OCI-LY1 (cell line): ENCODE measurements around the gene FHIT.

Experiments used
- H2AFZ ChIP-seq: fragments of 200-600 bp; sonication (generic), shearing (Covaris generic); 2 replicates; pipeline ENCODE4 v1.6.0; 2014; ENCODE audit warnings: antibody characterized with exemption, mild to moderate bottlenecking, low read length
- H3F3A ChIP-seq: fragments of 200-600 bp; sonication (generic), shearing (Covaris generic); 2 replicates; pipeline ENCODE4 v1.6.0; 2014; ENCODE audit warnings: mild to moderate bottlenecking, antibody characterized with exemption, low read length, moderate library complexity; ENCODE audit not compliant: insufficient read depth
- H3K27ac ChIP-seq: fragments of 200-600 bp; sonication (generic); 2 replicates; pipeline ENCODE4 v1.5.1; 2014; ENCODE audit warnings: low read length, mixed run types, mild to moderate bottlenecking, low read depth; ENCODE audit not compliant: poor library complexity, severe bottlenecking
- H3K27me3 ChIP-seq: fragments of 200-600 bp; sonication (generic); 2 replicates; pipeline ENCODE4 v1.6.0; 2014; ENCODE audit warnings: antibody characterized with exemption, mild to moderate bottlenecking, low read length, moderate library complexity; ENCODE audit not compliant: insufficient read depth
- H3K36me3 ChIP-seq: fragments of 200-600 bp; sonication (generic); 2 replicates; pipeline ENCODE4 v1.6.1; 2014; ENCODE audit warnings: mild to moderate bottlenecking, antibody characterized with exemption, low read length, moderate library complexity, mixed read lengths; ENCODE audit not compliant: insufficient read depth
- H3K4me1 ChIP-seq: fragments of 200-600 bp; sonication (generic); 2 replicates; pipeline ENCODE4 v1.5.1; 2014; ENCODE audit warnings: mild to moderate bottlenecking, low read length, moderate library complexity; ENCODE audit not compliant: insufficient read depth, severe bottlenecking
- H3K4me2 ChIP-seq: fragments of 200-600 bp; sonication (generic), shearing (Covaris generic); 2 replicates; pipeline ENCODE4 v1.6.1; 2014; ENCODE audit warnings: low read length
- H3K4me3 ChIP-seq: fragments of 200-600 bp; sonication (generic); 2 replicates; pipeline ENCODE4 v1.5.1; 2014; ENCODE audit warnings: low read length, low read depth, mild to moderate bottlenecking, mixed read lengths; ENCODE audit not compliant: poor library complexity, severe bottlenecking
- H3K79me2 ChIP-seq: fragments of 200-600 bp; shearing (Covaris generic); 2 replicates; pipeline ENCODE4 v1.6.1; 2016; ENCODE audit warnings: mixed run types, low read length, mixed read lengths; ENCODE audit not compliant: insufficient read depth
- H3K9ac ChIP-seq: fragments of 200-600 bp; sonication (generic), shearing (Covaris generic); 2 replicates; pipeline ENCODE4 v1.6.1; 2014; ENCODE audit warnings: mild to moderate bottlenecking, low read length, mixed read lengths
- H3K9me2 ChIP-seq: fragments of 200-600 bp; sonication (generic), shearing (Covaris generic); 2 replicates; pipeline ENCODE4 v1.6.1; 2014; ENCODE audit warnings: low read depth, mild to moderate bottlenecking, low read length, mixed read lengths
- H3K9me3 ChIP-seq: fragments of 200-600 bp; shearing (Covaris generic); 2 replicates; pipeline ENCODE4 v1.6.1; 2014; ENCODE audit warnings: low read length, mixed read lengths
- H4K20me1 ChIP-seq: fragments of 200-600 bp; sonication (generic), shearing (Covaris generic); 2 replicates; pipeline ENCODE4 v1.6.0; 2016; ENCODE audit warnings: mild to moderate bottlenecking, low read length; ENCODE audit not compliant: insufficient read depth
- EZH2 ChIP-seq: fragments of 200-600 bp; sonication (generic), shearing (Covaris generic); IDR thresholded peaks from 2 replicates; pipeline ENCODE4 v1.8.0; 2017; ENCODE audit warnings: borderline replicate concordance, mixed run types, mild to moderate bottlenecking, antibody characterized with exemption, low read length, moderate library complexity, mixed read lengths
- TF ChIP-seq, protein P1 (sequence below): fragments of 200-600 bp; sonication (generic), shearing (Covaris generic); IDR thresholded peaks from 2 replicates; pipeline ENCODE4 v1.5.1; 2017; ENCODE audit warnings: mild to moderate bottlenecking, antibody characterized with exemption, low read length, moderate library complexity, mixed read lengths

Gene FHIT

GRCh38 chr3:60887574-60887973, 363.7 kb downstream of the FHIT start:
- Histone ChIP-seq H2AFZ (no peak overlapping the region), H4K20me1 (no peaks in the 10 kb centered on the region)

DNA sequence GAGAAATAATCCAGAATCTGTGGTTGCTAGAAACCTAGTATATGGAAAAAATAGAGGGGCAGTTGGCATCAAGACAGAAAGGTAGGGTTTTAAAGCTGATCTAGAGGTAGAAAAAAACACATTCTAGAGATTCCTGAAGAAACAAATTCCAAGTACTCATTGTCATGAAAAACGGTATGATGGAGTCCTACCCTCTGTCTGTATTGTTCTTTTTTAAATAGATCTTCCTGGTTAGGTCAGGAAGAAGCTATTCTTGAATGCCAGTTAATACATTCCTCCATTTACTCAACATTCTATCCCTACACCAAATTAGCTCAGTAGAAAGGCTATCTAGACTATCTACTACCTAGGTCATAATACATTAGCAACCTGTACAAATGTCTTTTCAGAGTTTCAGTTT, 364.7 kb downstream of the FHIT start:
- Histone ChIP-seq H3K9ac (no peak overlapping the region), H3K9me2 (no peaks in the 10 kb centered on the region), H3K36me3 (no peaks in the 10 kb centered on the region), H3K27me3 (no peaks in the 10 kb centered on the region), H3K4me3 (no peak overlapping the region), H3K79me2 (no peaks in the 10 kb centered on the region), H4K20me1 (no peaks in the 10 kb centered on the region), H3F3A (no peaks in the 10 kb centered on the region), H3K4me1 (no peaks in the 10 kb centered on the region), H3K4me2 (no peak overlapping the region), H3K27ac (no peak overlapping the region), H3K9me3 (no peaks in the 10 kb centered on the region), H2AFZ (no peak overlapping the region)
- TF ChIP-seq, protein P1, sequence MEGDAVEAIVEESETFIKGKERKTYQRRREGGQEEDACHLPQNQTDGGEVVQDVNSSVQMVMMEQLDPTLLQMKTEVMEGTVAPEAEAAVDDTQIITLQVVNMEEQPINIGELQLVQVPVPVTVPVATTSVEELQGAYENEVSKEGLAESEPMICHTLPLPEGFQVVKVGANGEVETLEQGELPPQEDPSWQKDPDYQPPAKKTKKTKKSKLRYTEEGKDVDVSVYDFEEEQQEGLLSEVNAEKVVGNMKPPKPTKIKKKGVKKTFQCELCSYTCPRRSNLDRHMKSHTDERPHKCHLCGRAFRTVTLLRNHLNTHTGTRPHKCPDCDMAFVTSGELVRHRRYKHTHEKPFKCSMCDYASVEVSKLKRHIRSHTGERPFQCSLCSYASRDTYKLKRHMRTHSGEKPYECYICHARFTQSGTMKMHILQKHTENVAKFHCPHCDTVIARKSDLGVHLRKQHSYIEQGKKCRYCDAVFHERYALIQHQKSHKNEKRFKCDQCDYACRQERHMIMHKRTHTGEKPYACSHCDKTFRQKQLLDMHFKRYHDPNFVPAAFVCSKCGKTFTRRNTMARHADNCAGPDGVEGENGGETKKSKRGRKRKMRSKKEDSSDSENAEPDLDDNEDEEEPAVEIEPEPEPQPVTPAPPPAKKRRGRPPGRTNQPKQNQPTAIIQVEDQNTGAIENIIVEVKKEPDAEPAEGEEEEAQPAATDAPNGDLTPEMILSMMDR = no peak
- no peak for TF ChIP-seq EZH2

More at GRCh38 chr3:60887574-60887973, 363.7 kb downstream of the FHIT start:
- no peak overlapping the region for H3K4me3 ChIP-seq
- H3K9me2 ChIP-seq = no peaks in the 10 kb centered on the region
- H3K9ac ChIP-seq = no peak overlapping the region
- H3K79me2 ChIP-seq = no peaks in the 10 kb centered on the region
- H3K4me2 ChIP-seq = no peak overlapping the region
- no peaks in the 10 kb centered on the region for H3K36me3 ChIP-seq
- H3K27ac ChIP-seq = no peak overlapping the region
- no peaks in the 10 kb centered on the region for H3K9me3 ChIP-seq
- no peaks in the 10 kb centered on the region for H3F3A ChIP-seq
- no peaks in the 10 kb centered on the region for H3K4me1 ChIP-seq
- H3K27me3 ChIP-seq = no peaks in the 10 kb centered on the region
- TF ChIP-seq, protein P1 = no peak
- TF ChIP-seq EZH2 = no peak

DNA sequence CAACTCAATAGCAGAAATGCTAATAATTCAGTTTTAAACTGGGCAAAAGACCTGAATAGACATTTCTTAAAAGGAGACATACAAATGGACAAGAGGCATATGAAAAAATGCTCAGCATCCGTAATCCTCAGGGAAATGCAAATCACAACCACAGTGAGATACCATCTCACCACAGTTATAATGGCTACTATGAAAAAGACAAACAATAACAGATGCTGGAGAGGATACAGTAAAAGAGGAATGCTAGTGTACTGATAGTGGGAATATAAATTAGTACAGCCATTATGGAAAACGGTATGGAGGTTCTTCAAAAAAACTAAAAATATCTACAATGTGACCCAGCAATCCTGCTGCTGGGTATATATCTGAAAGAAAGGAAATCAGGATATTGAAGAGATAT, 367.2 kb downstream of the FHIT start:
- no peaks in the 10 kb centered on the region for H3K79me2 ChIP-seq
- H3K9me2 ChIP-seq = no peaks in the 10 kb centered on the region
- no peaks in the 10 kb centered on the region for H3K36me3 ChIP-seq
- no peak overlapping the region for H3K27ac ChIP-seq
- TF ChIP-seq EZH2 = no peak
- no peaks in the 10 kb centered on the region for H3K27me3 ChIP-seq
- no peak overlapping the region for H3K4me3 ChIP-seq
- no peak overlapping the region for H3K9ac ChIP-seq
- no peaks in the 10 kb centered on the region for H3F3A ChIP-seq
- H3K4me1 ChIP-seq = no peaks in the 10 kb centered on the region
- H2AFZ ChIP-seq = no peak overlapping the region
- H3K9me3 ChIP-seq = no peaks in the 10 kb centered on the region
- H4K20me1 ChIP-seq = no peaks in the 10 kb centered on the region
- no peak overlapping the region for H3K4me2 ChIP-seq

DNA sequence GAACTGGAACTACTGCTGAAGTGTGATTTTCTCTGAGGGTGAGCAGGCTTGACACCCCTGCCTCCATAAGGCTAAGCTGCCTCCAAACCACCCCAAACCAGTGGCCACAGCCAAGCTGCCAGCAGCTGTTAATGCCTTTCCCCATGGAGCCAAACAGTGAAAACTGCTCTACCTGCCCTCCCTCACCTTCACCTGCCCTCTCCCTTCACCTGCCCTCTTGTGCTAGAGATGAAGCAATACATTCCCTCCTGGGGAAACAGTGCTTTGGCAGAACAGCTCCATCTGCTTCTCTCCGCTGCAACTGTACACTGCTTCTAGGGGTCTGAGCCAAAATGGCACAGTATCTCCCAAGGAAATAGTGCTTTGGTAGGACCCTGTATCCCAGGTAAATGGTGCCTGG, 374.1 kb downstream of the FHIT start:
- no peaks in the 10 kb centered on the region for H3K9me3 ChIP-seq
- no peaks in the 10 kb centered on the region for H3F3A ChIP-seq
- TF ChIP-seq, protein P1 = no peak
- no peak for TF ChIP-seq EZH2
- no peak overlapping the region for H3K4me2 ChIP-seq
- no peaks in the 10 kb centered on the region for H3K27me3 ChIP-seq
- no peaks in the 10 kb centered on the region for H3K36me3 ChIP-seq
- no peaks in the 10 kb centered on the region for H3K4me1 ChIP-seq
- no peak overlapping the region for H3K9ac ChIP-seq
- H3K9me2 ChIP-seq = no peaks in the 10 kb centered on the region
- H2AFZ ChIP-seq = no peak overlapping the region
- no peak overlapping the region for H3K27ac ChIP-seq
- no peaks in the 10 kb centered on the region for H3K79me2 ChIP-seq
- H4K20me1 ChIP-seq = no peaks in the 10 kb centered on the region
- H3K4me3 ChIP-seq = no peak overlapping the region
